ENCODE results near the gene SPINK6. TPM values are rescaled to one million over a fixed set of nuclear protein-coding genes. Genes with fewer than 3 reads are reported as not detected.

SPINK6 gene
- total RNA-seq, 2 experiments from 2014 or later = not detected

DNA sequence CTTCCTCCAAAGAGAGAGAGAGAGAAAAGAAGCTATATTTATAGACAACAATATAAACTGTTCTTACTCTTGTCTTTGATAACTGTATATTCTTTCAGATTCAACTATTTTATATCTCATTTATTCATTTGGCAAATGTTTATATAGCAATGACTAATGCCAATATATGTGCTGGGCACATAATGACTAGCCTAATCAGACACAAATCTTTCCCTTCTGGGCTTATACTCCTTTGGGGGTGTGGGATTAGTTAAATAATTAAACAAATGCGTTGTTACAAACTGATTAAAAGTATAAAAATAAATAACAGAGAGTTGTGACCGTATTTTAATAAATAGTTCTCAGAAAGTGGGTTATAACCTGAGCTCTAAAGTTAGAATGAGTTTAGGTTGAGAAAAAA is 30.5 kb upstream of the SPINK6 start:
- intact Hi-C loops (cut with micrococcal nuclease; ENCODE audit: unreplicated experiment) = no loop called here
- Histone ChIP-seq H3K4me1 (ENCODE audit: insufficient read depth, low read length, poor library complexity, severe bottlenecking) (no peaks in the 10 kb centered on the region), H3K9me3 (ENCODE audit: low read length) (no peaks in the 10 kb centered on the region), H3K27ac (ENCODE audit: low read depth, low read length, poor library complexity, severe bottlenecking) (no peak overlapping the region), H3K4me2 (ENCODE audit: low read length) (no peak overlapping the region), H2AFZ (ENCODE audit: low read length) (no peak overlapping the region), H3K9me2 (ENCODE audit: insufficient read depth, low read length) (no peaks in the 10 kb centered on the region), H3K4me3 (ENCODE audit: low read depth, low read length, poor library complexity, severe bottlenecking) (no peak overlapping the region), H4K20me1 (ENCODE audit: insufficient read depth, low read length) (no peaks in the 10 kb centered on the region), H3K36me3 (ENCODE audit: insufficient read depth, low read length) (no peaks in the 10 kb centered on the region), H3K79me2 (ENCODE audit: insufficient read depth, low read depth, low read length) (no peaks in the 10 kb centered on the region)
- ChIA-PET POLR2A (no interaction called here), CTCF (ENCODE audit: unreplicated experiment) (no interaction called here)
- no TSS peak for BruUV-seq (replicated peaks)
- DNase-seq (ENCODE audit: low spot score) = no peak
- TF ChIP-seq, protein P1, sequence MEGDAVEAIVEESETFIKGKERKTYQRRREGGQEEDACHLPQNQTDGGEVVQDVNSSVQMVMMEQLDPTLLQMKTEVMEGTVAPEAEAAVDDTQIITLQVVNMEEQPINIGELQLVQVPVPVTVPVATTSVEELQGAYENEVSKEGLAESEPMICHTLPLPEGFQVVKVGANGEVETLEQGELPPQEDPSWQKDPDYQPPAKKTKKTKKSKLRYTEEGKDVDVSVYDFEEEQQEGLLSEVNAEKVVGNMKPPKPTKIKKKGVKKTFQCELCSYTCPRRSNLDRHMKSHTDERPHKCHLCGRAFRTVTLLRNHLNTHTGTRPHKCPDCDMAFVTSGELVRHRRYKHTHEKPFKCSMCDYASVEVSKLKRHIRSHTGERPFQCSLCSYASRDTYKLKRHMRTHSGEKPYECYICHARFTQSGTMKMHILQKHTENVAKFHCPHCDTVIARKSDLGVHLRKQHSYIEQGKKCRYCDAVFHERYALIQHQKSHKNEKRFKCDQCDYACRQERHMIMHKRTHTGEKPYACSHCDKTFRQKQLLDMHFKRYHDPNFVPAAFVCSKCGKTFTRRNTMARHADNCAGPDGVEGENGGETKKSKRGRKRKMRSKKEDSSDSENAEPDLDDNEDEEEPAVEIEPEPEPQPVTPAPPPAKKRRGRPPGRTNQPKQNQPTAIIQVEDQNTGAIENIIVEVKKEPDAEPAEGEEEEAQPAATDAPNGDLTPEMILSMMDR (conservative IDR thresholded peaks at IDR 0.05; ENCODE audit: low read length) = no peak
- TF ChIP-seq EZH2phosphoT487 (IDR thresholded peaks at IDR 0.05; ENCODE audit: borderline replicate concordance, low read depth, low read length) = no peak

DNA sequence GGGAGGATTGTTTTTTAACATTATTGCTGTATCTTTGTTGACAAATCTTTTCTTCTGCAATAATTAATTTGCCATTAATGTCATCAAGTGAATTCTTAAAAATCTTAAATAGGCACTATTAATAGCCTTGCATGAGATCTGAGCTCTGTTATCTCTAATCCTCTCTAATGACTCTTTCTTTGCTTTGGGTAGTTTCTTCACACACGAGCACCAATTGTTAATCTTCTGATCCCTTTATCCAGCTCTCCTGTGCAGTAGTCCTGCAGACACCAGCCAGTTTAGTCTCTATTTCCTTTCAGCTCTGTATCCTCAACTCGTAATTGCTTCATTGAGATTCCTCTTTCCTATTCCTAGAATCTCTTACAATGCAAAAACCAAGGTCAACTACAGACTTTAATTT is 26.4 kb upstream of the SPINK6 start:
- Histone ChIP-seq H3K36me3 (ENCODE audit: insufficient read depth, low read length) (no peaks in the 10 kb centered on the region), H3K9me2 (ENCODE audit: insufficient read depth, low read length) (no peaks in the 10 kb centered on the region), H2AFZ (ENCODE audit: low read length) (no peak overlapping the region), H3K4me3 (ENCODE audit: low read depth, low read length, poor library complexity, severe bottlenecking) (no peak overlapping the region), H3K79me2 (ENCODE audit: insufficient read depth, low read depth, low read length) (no peaks in the 10 kb centered on the region), H3K4me2 (ENCODE audit: low read length) (no peak overlapping the region), H4K20me1 (ENCODE audit: insufficient read depth, low read length) (no peaks in the 10 kb centered on the region), H3K4me1 (ENCODE audit: insufficient read depth, low read length, poor library complexity, severe bottlenecking) (no peaks in the 10 kb centered on the region), H3K27ac (ENCODE audit: low read depth, low read length, poor library complexity, severe bottlenecking) (no peak overlapping the region), H3K9me3 (ENCODE audit: low read length) (no peaks in the 10 kb centered on the region)
- intact Hi-C loops (cut with micrococcal nuclease; ENCODE audit: unreplicated experiment) = no loop called here
- TF ChIP-seq, protein P1 (conservative IDR thresholded peaks at IDR 0.05; ENCODE audit: low read length) = no peak
- no peak for TF ChIP-seq EZH2phosphoT487 (IDR thresholded peaks at IDR 0.05; ENCODE audit: borderline replicate concordance, low read depth, low read length)
- ChIA-PET POLR2A (interaction anchor here (0.7 kb wide), 1 partner anchor 10 kb away, joined by 3 read pairs; no protein-coding TSS in a partner anchor), CTCF (ENCODE audit: unreplicated experiment) (no interaction called here)
- DNase-seq (ENCODE audit: low spot score) = no peak
- no TSS peak for BruUV-seq (replicated peaks)

DNA sequence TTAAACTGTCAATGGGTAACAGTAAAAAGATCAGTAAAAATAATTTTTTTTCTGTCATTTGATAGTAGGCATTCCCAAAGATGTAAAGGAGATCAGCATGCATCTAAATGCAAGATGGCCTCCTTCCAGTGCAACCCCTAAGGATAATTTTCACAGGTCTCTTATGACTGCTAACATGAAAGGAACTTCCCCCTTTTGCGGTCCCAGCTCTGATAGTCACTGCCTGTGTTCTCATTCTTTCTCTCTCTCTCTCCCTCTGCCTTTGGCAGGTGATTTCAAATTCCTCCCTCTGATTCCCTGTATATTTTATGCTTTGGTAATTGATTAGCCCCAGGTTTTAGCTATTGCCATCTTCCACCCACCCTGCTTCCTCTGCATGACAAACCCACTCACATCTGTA is 25.6 kb upstream of the SPINK6 start:
- no peaks in the 10 kb centered on the region for H3K9me2 ChIP-seq (ENCODE audit: insufficient read depth, low read length)
- no peaks in the 10 kb centered on the region for H3K79me2 ChIP-seq (ENCODE audit: insufficient read depth, low read depth, low read length)
- no peaks in the 10 kb centered on the region for H3K4me1 ChIP-seq (ENCODE audit: insufficient read depth, low read length, poor library complexity, severe bottlenecking)
- no peak for DNase-seq (ENCODE audit: low spot score)
- POLR2A ChIA-PET = no interaction called here
- no peaks in the 10 kb centered on the region for H3K9me3 ChIP-seq (ENCODE audit: low read length)
- no peak overlapping the region for H3K27ac ChIP-seq (ENCODE audit: low read depth, low read length, poor library complexity, severe bottlenecking)
- H2AFZ ChIP-seq (ENCODE audit: low read length) = no peak overlapping the region
- H3K4me3 ChIP-seq (ENCODE audit: low read depth, low read length, poor library complexity, severe bottlenecking) = no peak overlapping the region
- H4K20me1 ChIP-seq (ENCODE audit: insufficient read depth, low read length) = no peaks in the 10 kb centered on the region
- BruUV-seq (replicated peaks) = no TSS peak
- TF ChIP-seq, protein P1 (conservative IDR thresholded peaks at IDR 0.05; ENCODE audit: low read length) = no peak
- no peak for TF ChIP-seq EZH2phosphoT487 (IDR thresholded peaks at IDR 0.05; ENCODE audit: borderline replicate concordance, low read depth, low read length)
- no peaks in the 10 kb centered on the region for H3K36me3 ChIP-seq (ENCODE audit: insufficient read depth, low read length)
- intact Hi-C loops (cut with micrococcal nuclease; ENCODE audit: unreplicated experiment) = no loop called here
- CTCF ChIA-PET (ENCODE audit: unreplicated experiment) = no interaction called here
- H3K4me2 ChIP-seq (ENCODE audit: low read length) = no peak overlapping the region
